Measurements from ENCODE around the gene NTN4. TPM values are rescaled to one million over a fixed set of nuclear protein-coding genes. Genes with fewer than 3 reads are reported as not detected.
A peak's percentile ranks its signal among the peaks of the same experiment; 100 is the strongest.

The NTN4 gene
- total and polyA plus RNA-seq, 4 donors = 3.2 to 30.5 (median 15.0) TPM

GRCh38 chr12:95805864-95806671 is 15.5 kb upstream of the NTN4 start:
- Histone ChIP-seq H3K27ac (ENCODE audit: low read depth in 1 of 2, low read length in 2 of 2) (peak overlapping the region in 1 of 2 donors; percentile 21), H3K9me3 (ENCODE audit: control insufficient read depth in 4 of 4, low read length in 3 of 4) (no peaks in the 10 kb centered on the region), H3K4me1 (ENCODE audit: control insufficient read depth in 4 of 4, insufficient read depth in 4 of 4, low read length in 3 of 4) (peaks cover 2 to 17% (median 9%) of the 10 kb centered on the region in 4 donors), H3K27me3 (ENCODE audit: control insufficient read depth in 4 of 4, insufficient read depth in 4 of 4, low read length in 3 of 4) (no peaks in the 10 kb centered on the region), H3K4me3 (ENCODE audit: low read depth in 1 of 3, low read length in 3 of 3) (no peak overlapping the region), H3K36me3 (ENCODE audit: control insufficient read depth in 4 of 4, insufficient read depth in 3 of 4, low read depth in 1 of 4, low read length in 3 of 4) (no peaks in the 10 kb centered on the region), H3K9ac (ENCODE audit: low read depth in 1 of 2, low read length in 2 of 2) (no peak overlapping the region)
- TF ChIP-seq HNF4G (IDR thresholded peaks at IDR 0.05) (no peak), JUND (IDR thresholded peaks at IDR 0.05) (peak in 1 of 2 donors; percentile 51), CTCF (IDR thresholded peaks at IDR 0.05; ENCODE audit: low read depth, low read length, missing input control) (no peak), FOXA2 (IDR thresholded peaks at IDR 0.05) (no peak), YY1 (IDR thresholded peaks at IDR 0.05) (peak; percentile 50)
- WGBS = 43% methylated on average over 5 of the region's 5 CpGs
- DNase-seq (ENCODE audit: low spot score) = no peak

GRCh38 chr12:95804291-95804690 is 13.7 kb upstream of the NTN4 start:
- H3K27ac ChIP-seq (ENCODE audit: low read depth in 1 of 2, low read length in 2 of 2) = no peak overlapping the region
- H3K4me3 ChIP-seq (ENCODE audit: low read depth in 1 of 3, low read length in 3 of 3) = no peak overlapping the region
- H3K27me3 ChIP-seq (ENCODE audit: control insufficient read depth in 4 of 4, insufficient read depth in 4 of 4, low read length in 3 of 4) = no peaks in the 10 kb centered on the region
- H3K36me3 ChIP-seq (ENCODE audit: control insufficient read depth in 4 of 4, insufficient read depth in 3 of 4, low read depth in 1 of 4, low read length in 3 of 4) = no peaks in the 10 kb centered on the region
- H3K9me3 ChIP-seq (ENCODE audit: control insufficient read depth in 4 of 4, low read length in 3 of 4) = no peaks in the 10 kb centered on the region
- peaks cover 2 to 19% (median 9%) of the 10 kb centered on the region in 4 donors for H3K4me1 ChIP-seq (ENCODE audit: control insufficient read depth in 4 of 4, insufficient read depth in 4 of 4, low read length in 3 of 4)
- no peak for DNase-seq (ENCODE audit: low spot score)
- H3K9ac ChIP-seq (ENCODE audit: low read depth in 1 of 2, low read length in 2 of 2) = no peak overlapping the region
- WGBS = 72% methylated on average over 3 of the region's 3 CpGs
- TF ChIP-seq FOXA1 (IDR thresholded peaks at IDR 0.05) = no peak
- no peak for TF ChIP-seq MAX (IDR thresholded peaks at IDR 0.05)
- no peak for TF ChIP-seq YY1 (IDR thresholded peaks at IDR 0.05)
- no peak for TF ChIP-seq REST (IDR thresholded peaks at IDR 0.05)
- no peak for TF ChIP-seq JUND (IDR thresholded peaks at IDR 0.05)
- no peak for TF ChIP-seq CTCF (IDR thresholded peaks at IDR 0.05; ENCODE audit: low read depth, low read length, missing input control)
- no peak for TF ChIP-seq RAD21 (IDR thresholded peaks at IDR 0.05)
- no peak for TF ChIP-seq FOXA2 (IDR thresholded peaks at IDR 0.05)
- TF ChIP-seq, protein P1, sequence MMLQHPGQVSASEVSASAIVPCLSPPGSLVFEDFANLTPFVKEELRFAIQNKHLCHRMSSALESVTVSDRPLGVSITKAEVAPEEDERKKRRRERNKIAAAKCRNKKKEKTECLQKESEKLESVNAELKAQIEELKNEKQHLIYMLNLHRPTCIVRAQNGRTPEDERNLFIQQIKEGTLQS (IDR thresholded peaks at IDR 0.05) = no peak
- no peak for TF ChIP-seq HNF4G (IDR thresholded peaks at IDR 0.05)
- no peak for TF ChIP-seq TAF1 (conservative IDR thresholded peaks at IDR 0.05)
- no peak for TF ChIP-seq SP1 (IDR thresholded peaks at IDR 0.05)

Measured in liver (tissue), 9 donors.